ENCODE measurements around the gene TRAF3IP1.
"Not testable (repeated sequence)": the region's sequence is repeated elsewhere in the genome, so short reads cannot be mapped to it uniquely, and the experiment has no call there.

- not testable (repeated sequence) for TF ChIP-seq CTCF, POLR2A (IDR thresholded peaks at IDR 0.05)
Measured at GRCh38 chr2:238405217-238405555, 84.9 kb downstream of the TRAF3IP1 start.

Measured in body of pancreas (tissue), 4 donors.